Dermis microvascular lymphatic vessel endothelial cell (primary cell): ENCODE measurements around the gene C3orf52. TPM values are rescaled to one million over a fixed set of nuclear protein-coding genes. Genes with fewer than 3 reads are reported as not detected.

Experiments
- DNase-seq, 2 donors: peaks; one replicate each; pipeline versions ENCODE4 v3.0.0 to v3.0.0-alpha.2; 2010; ENCODE audit warnings: low read depth in 2 of 2
- total RNA-seq: library from RNA; depleted of rRNA; stranded (reverse); fragments of >200 nt; gene quantifications from 2 replicates; pipeline ENCODE4 v1.2.1, GENCODE V29; 2014

Gene C3orf52
- total RNA-seq, 1 donor from 2014 or later = 8.1 TPM

DNA sequence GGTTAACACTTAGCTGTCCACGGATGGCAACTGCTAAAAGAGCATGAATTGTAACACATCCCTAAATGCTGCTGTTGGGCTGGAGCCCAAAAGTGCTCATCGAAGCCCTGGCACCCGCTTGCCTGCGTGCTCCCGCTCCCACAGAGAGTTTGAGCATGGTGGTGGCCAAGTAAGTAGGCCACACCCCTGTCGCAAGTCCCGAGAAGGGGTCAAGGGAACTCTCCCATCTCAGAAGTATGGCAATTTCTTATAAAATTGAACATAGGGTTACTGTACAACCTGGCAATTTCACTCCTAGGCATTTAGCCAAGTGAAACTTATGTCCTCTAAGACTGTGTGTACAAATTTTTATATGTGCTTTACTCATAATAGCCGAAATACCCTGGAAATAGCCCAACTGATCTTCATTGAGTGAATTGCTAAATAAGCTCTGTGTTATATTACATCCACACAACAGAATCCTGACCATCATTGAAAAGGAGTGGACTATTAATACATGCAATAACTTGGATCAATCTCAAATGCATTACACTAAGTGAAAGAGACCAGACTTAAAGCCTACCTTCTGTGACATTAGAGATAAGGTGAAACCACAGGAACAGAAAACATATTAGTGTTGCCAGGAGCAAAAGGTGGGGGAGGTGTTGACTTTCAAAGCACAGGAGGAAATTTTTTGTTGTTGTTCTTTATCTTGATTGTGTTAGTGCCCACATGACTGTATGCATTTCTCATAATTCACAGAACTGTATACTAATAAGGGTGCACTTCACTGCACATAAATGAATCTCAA is 48.3 kb downstream of the C3orf52 start:
- DNase-seq = no peak

GRCh38 chr3:112136046-112136445 is 49.9 kb downstream of the C3orf52 start:
- no peak for DNase-seq

DNA sequence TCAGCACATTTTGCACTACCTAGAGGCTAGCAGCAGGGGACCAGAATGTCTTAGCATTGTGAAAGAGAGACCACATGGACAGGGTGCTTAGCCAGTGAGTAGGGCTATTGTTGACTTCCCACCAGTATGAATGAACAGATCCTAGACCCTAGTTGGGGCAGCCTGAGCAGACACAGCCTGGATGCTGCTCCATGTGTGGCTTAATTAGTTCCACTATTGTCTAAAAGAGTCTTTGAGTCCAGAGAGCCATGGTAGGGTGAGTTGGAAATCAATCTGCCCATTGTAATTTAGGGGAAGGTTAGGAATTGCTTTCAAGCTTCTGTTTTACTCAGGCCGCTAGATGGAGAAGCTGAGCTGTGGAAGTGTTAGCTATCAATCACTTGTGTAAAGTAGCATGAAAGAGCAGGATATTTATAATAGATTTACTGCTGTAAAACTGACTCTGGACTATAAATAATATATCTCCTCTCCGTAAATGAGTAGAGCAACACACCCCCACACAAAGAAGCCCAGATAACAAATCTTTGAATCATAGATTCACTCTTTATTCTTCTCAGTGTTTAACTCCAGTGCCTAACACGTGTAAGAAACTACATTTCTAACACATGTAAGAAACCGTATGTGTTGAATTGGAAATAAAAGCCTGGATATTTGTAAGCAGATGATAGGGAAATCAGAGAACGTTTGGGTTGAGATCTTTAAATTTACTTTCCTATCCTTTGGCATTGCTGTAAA is 50.9 kb downstream of the C3orf52 start:
- peak; percentile 33 to 55 for DNase-seq

GRCh38 chr3:112137781-112138180 is 51.6 kb downstream of the C3orf52 start:
- DNase-seq = no peak

DNA sequence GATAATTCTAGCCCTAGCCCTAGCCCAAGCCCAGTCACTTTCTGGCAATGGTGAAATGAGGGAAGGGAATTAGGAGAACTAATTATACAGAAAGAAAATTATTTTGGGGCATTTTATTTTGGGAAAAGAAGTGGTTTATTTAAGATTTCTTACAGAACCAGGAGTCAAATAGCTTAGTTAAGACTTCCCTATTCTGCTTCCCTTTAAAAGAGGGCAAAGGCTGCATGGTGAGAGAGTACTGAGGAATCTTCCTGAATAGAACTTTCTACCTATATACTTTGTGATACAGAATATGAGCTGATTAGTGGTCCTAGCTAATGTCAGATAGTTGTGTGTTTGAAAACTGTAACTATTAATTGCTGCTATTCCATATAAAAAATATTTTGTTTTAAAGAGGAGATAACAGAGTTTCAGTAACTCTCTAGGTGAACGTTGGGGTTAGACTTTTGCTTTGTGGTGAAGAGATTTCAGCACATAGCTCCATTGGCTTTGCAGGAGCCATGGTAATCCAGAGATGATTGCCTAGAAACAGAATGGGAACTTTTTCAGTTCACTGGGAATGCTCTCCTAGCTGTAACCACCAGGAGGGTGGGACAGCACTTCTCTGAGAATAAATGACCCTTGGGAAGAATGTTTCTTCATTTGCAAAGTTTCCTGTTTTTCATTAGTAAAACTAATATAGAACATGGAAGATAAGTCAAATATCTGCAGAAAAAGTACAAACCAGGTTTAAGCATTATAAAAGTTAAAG is 52.2 kb downstream of the C3orf52 start:
- DNase-seq = no peak

GRCh38 chr3:112140584-112140983 is 54.4 kb downstream of the C3orf52 start:
- DNase-seq = no peak

GRCh38 chr3:112141293-112141692 is 55.1 kb downstream of the C3orf52 start:
- DNase-seq = no peak

- DNase-seq = no peak
Observed at GRCh38 chr3:112143251-112143650, 57.1 kb downstream of the C3orf52 start.

DNA sequence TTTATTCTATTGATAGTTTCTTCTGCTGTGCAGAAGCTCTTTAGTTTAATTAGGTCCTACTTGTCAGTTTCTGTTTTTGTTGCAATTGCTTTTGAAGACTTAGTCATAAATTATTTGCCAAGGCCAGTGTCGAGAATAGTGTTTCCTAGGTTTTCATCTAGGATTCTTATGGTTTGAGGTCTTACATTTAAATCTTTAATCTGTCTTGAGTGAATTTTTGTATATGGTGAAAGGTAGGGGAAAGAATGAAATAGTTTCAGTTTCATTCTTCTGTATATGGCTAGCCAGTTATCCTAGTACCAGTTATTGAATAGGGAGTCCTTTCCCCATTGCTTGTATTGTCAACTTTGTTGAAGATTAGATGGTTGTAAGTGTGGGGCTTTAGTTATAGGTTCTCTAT is 57.5 kb downstream of the C3orf52 start:
- no peak for DNase-seq

DNA sequence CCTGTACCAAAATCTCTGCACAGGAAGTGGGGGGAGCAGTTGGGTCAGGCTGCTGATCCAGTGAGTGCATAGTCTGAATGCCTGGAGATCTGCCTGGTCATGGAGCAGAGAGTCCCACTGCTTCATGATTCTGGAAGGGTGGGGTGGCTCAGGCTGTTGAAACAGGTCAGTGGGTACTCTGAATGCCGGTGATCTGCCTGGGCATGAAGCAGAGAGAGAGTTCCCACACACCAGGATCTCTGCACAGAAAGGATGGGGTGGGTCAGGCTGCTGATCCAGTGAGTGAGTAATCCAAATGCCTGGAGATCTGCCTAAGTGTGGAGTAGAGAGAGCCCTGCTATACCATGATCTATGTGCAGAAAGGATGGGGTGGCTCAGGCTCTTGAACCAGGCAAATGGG is 62.9 kb downstream of the C3orf52 start:
- DNase-seq = no peak

DNA sequence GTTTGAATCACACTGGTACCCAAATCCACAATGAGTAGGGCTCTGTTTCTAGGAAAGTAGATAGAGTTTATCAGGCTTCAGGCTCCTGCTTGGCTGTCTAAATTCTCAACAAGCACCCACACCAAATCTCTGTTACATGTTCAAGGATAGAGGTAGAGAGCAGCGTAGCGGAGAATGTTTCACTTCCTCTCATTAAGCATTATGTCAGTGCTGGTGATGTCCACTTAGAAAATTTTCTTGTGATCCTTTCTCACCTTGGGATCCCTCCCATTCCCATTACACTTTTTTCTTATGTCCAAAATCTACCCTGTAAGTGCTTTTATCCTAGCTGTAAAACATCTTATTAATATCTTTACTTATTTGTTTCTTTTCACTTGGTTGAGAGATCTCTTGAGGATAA is 81.6 kb downstream of the C3orf52 start:
- DNase-seq = no peak

Other genes with a start within 250 kb of the C3orf52 start
- 35.2 and 49.4 TPM in 2 replicates for gene PHLDB2, start 227.1 kb upstream of the C3orf52 start, total RNA-seq
- gene ABHD10, start 107.4 kb upstream of the C3orf52 start, total RNA-seq = 21.6 and 25.8 TPM in 2 replicates
- not detected in 2 replicates for gene TAGLN3, start 87.5 kb upstream of the C3orf52 start, total RNA-seq
- gene TMPRSS7, start 51.7 kb upstream of the C3orf52 start, total RNA-seq = not detected in 2 replicates
- not detected in 2 replicates for gene GCSAM, start 46.9 kb downstream of the C3orf52 start, total RNA-seq
- gene SLC9C1, start 207.8 kb downstream of the C3orf52 start, total RNA-seq = under 0.01 and 0.13 TPM in 2 replicates
- 3.2 and 11.8 TPM in 2 replicates for gene CD200, start 246.8 kb downstream of the C3orf52 start, total RNA-seq